Neural progenitor cell (in vitro differentiated cells): Measurements from ENCODE around the gene TADA2B. TPM values are rescaled to one million over a fixed set of nuclear protein-coding genes. Genes with fewer than 3 reads are reported as not detected.
A peak's percentile ranks its signal among the peaks of the same experiment; 100 is the strongest.

Experiments
- DNase-seq: peaks from one replicate; pipeline ENCODE4 v3.0.0-alpha.2; 2016; ENCODE audit warnings: low spot score
- H2AFZ ChIP-seq: fragments of 200-600 bp; sonication (generic); replicated peaks from 2 replicates; pipeline ENCODE4 v1.6.1; 2016; ENCODE audit warnings: antibody characterized with exemption
- H3F3A ChIP-seq: fragments of 200-600 bp; sonication (generic); 2 replicates; pipeline ENCODE4 v1.6.1; 2016; ENCODE audit warnings: antibody characterized with exemption, low read depth
- H3K27ac ChIP-seq: fragments of 200-600 bp; sonication (generic); 2 replicates; pipeline ENCODE4 v1.5.1; 2016; ENCODE audit warnings: mild to moderate bottlenecking
- H3K27me3 ChIP-seq: fragments of 200-600 bp; sonication (generic); 2 replicates; pipeline ENCODE4 v1.6.1; 2016; ENCODE audit warnings: mild to moderate bottlenecking, moderate library complexity
- H3K36me3 ChIP-seq: fragments of 200-600 bp; sonication (generic); 2 replicates; pipeline ENCODE4 v1.5.1; 2016
- H3K4me1 ChIP-seq: fragments of 200-600 bp; sonication (generic); 2 replicates; pipeline ENCODE4 v1.6.1; 2016; ENCODE audit warnings: mixed run types
- H3K4me2 ChIP-seq: fragments of 200-600 bp; sonication (generic); 2 replicates; pipeline ENCODE4 v1.6.1; 2016
- H3K4me3 ChIP-seq: fragments of 200-600 bp; sonication (generic); 2 replicates; pipeline ENCODE4 v1.5.1; 2016
- H3K79me2 ChIP-seq: fragments of 200-600 bp; sonication (generic); 2 replicates; pipeline ENCODE4 v1.6.1; 2016; ENCODE audit warnings: low read depth
- H3K9ac ChIP-seq: fragments of 200-600 bp; sonication (generic); 2 replicates; pipeline ENCODE4 v1.6.1; 2016
- H3K9me3 ChIP-seq: fragments of 200-600 bp; sonication (generic); 2 replicates; pipeline ENCODE4 v1.5.1; 2016; ENCODE audit warnings: low read depth
- H4K20me1 ChIP-seq: fragments of 200-600 bp; sonication (generic); 2 replicates; pipeline ENCODE4 v1.6.1; 2016; ENCODE audit warnings: low read depth
- H3K27ac Mint-ChIP-seq: 3 replicates; pipeline ENCODE4 v1.8.0; 2021; ENCODE audit warnings: mixed read lengths
- H3K27me3 Mint-ChIP-seq: 2 replicates; pipeline ENCODE4 v1.8.0; 2022; ENCODE audit warnings: low read depth, mild to moderate bottlenecking, inconsistent platforms, moderate library complexity, mixed read lengths; ENCODE audit not compliant: insufficient read depth
- H3K36me3 Mint-ChIP-seq: 3 replicates; pipeline ENCODE4 v1.8.0; 2021; ENCODE audit warnings: mixed read lengths
- H3K4me1 Mint-ChIP-seq: 3 replicates; pipeline ENCODE4 v1.8.0; 2021; ENCODE audit warnings: mixed read lengths
- H3K4me3 Mint-ChIP-seq: 3 replicates; pipeline ENCODE4 v1.8.0; 2021; ENCODE audit warnings: mild to moderate bottlenecking, moderate library complexity, mixed read lengths
- H3K9me3 Mint-ChIP-seq: 3 replicates; pipeline ENCODE4 v1.8.0; 2020; ENCODE audit warnings: mixed read lengths
- EZH2 ChIP-seq: fragments of 200-600 bp; sonication (generic); IDR thresholded peaks from 2 replicates; pipeline ENCODE4 v1.6.1; 2017; ENCODE audit warnings: antibody characterized with exemption, mild to moderate bottlenecking, moderate library complexity
- EZH2phosphoT487 ChIP-seq: fragments of 200-600 bp; sonication (generic); IDR thresholded peaks from 2 replicates; pipeline ENCODE4 v1.6.1; 2017; ENCODE audit warnings: antibody characterized with exemption
- total RNA-seq: library from RNA; depleted of rRNA; stranded (reverse); fragments of >200 nt; gene quantifications from 2 replicates; pipeline ENCODE4 v1.2.3, GENCODE V29; 2015; ENCODE audit warnings: low replicate concordance
- TF ChIP-seq, protein P1 (sequence below): fragments of 200-600 bp; sonication (generic); IDR thresholded peaks from 2 replicates; pipeline ENCODE4 v1.5.1; 2017; ENCODE audit warnings: antibody characterized with exemption, mild to moderate bottlenecking

Gene TADA2B
- total RNA-seq, 1 donor from 2014 or later, result 12.6 TPM

DNA sequence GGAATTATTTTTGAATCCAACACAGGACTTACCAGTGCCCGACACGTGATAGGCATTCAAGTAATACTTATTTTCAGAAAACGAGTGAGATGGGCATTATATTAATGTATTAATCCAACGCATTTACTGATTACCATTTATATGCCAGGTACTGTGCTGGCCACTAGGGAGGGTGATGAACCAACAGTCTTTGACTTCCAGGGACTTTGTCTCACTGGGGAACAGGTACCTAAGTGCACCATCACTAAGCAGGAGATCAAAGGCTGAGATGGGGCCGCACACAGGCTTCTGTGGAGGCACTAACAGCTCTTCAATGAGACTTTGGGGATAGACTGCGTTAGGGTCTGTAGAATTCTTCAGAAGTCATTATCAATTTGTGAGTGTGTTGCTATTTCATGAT, 5.7 kb upstream of the TADA2B start:
- no peak overlapping the region for H3K27ac ChIP-seq

DNA sequence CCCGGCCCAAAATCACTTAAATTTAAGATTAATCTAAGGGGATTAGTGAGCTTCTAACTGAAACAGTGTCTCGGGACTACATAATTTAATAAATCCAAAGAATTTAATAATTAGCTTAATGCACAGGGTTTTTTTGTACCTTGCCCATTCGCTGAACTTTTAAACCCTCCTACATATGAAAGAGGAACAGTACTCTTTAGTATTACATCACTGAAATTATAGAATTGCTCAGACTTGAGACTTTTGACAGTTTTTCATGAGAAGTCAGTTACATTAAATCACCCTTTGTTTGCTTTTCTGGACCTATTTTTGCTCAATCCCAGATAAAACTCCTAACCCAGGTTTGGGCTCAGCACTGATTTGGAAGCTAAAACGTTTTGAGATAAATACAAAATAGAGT, 2.4 kb upstream of the TADA2B start:
- H3K9me3 Mint-ChIP-seq, result peaks cover 5% of the 10 kb centered on the region
- H3K27ac Mint-ChIP-seq, result no peak overlapping the region
- Histone ChIP-seq H3K4me3 (no peak overlapping the region), H2AFZ (no peak overlapping the region), H3K27ac (no peak overlapping the region), H3K79me2 (peaks cover 23% of the 10 kb centered on the region), H3K36me3 (no peaks in the 10 kb centered on the region), H3K4me2 (no peak overlapping the region), H3K27me3 (peaks cover 35% of the 10 kb centered on the region), H4K20me1 (peaks cover 31% of the 10 kb centered on the region), H3F3A (peaks cover 17% of the 10 kb centered on the region), H3K4me1 (peaks cover 8% of the 10 kb centered on the region), H3K9ac (no peak overlapping the region), H3K9me3 (no peaks in the 10 kb centered on the region)
- peaks cover 9% of the 10 kb centered on the region for H3K36me3 Mint-ChIP-seq
- DNase-seq, result no peak
- TF ChIP-seq EZH2phosphoT487 (no peak), EZH2 (no peak)
- TF ChIP-seq, protein P1, sequence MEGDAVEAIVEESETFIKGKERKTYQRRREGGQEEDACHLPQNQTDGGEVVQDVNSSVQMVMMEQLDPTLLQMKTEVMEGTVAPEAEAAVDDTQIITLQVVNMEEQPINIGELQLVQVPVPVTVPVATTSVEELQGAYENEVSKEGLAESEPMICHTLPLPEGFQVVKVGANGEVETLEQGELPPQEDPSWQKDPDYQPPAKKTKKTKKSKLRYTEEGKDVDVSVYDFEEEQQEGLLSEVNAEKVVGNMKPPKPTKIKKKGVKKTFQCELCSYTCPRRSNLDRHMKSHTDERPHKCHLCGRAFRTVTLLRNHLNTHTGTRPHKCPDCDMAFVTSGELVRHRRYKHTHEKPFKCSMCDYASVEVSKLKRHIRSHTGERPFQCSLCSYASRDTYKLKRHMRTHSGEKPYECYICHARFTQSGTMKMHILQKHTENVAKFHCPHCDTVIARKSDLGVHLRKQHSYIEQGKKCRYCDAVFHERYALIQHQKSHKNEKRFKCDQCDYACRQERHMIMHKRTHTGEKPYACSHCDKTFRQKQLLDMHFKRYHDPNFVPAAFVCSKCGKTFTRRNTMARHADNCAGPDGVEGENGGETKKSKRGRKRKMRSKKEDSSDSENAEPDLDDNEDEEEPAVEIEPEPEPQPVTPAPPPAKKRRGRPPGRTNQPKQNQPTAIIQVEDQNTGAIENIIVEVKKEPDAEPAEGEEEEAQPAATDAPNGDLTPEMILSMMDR, result no peak
- H3K4me1 Mint-ChIP-seq, result peaks cover 29% of the 10 kb centered on the region
- H3K4me3 Mint-ChIP-seq, result no peak overlapping the region
- H3K27me3 Mint-ChIP-seq, result peaks cover 9% of the 10 kb centered on the region

More for the DNA sequence above, 5.7 kb upstream of the TADA2B start:
- Histone ChIP-seq H3K79me2 (no peaks in the 10 kb centered on the region), H4K20me1 (peaks cover 19% of the 10 kb centered on the region), H3K4me1 (peaks cover 3% of the 10 kb centered on the region), H3K27me3 (peaks cover 26% of the 10 kb centered on the region), H2AFZ (no peak overlapping the region), H3K9ac (no peak overlapping the region), H3F3A (peaks cover 14% of the 10 kb centered on the region), H3K9me3 (no peaks in the 10 kb centered on the region), H3K4me2 (no peak overlapping the region), H3K36me3 (no peaks in the 10 kb centered on the region), H3K4me3 (no peak overlapping the region)
- no peak for TF ChIP-seq EZH2phosphoT487
- TF ChIP-seq, protein P1, result peak; percentile 12
- no peak for DNase-seq
- H3K27ac Mint-ChIP-seq, result no peak overlapping the region
- peaks cover 5% of the 10 kb centered on the region for H3K9me3 Mint-ChIP-seq
- H3K36me3 Mint-ChIP-seq, result peaks cover 5% of the 10 kb centered on the region
- no peak overlapping the region for H3K4me3 Mint-ChIP-seq
- H3K4me1 Mint-ChIP-seq, result peaks cover 18% of the 10 kb centered on the region
- H3K27me3 Mint-ChIP-seq, result peaks cover 7% of the 10 kb centered on the region

DNA sequence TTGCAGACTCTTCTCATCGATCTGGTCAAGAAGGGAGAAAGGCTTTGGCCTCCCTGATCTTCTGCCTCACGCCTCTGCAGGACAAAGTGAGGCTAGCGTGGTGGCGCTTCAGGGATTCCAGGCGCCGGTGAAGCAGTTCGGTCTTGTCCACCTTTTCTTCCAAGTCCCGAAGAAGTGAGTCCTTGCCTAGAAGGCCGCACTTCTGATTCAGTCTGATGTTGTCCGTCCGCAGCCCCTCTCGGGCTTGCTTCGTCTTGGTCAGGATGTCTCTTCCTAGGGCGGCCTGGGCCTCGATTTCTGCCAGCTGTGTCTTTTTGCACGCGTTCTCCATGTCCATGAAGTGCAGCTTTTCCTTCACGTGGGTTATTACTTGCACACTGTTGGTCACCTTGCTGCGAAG, 1.9 kb upstream of the TADA2B start:
- DNase-seq, result no peak
- Histone ChIP-seq H3K27me3 (peaks cover 35% of the 10 kb centered on the region), H3K9ac (no peak overlapping the region), H3K4me2 (peak overlapping the region; percentile 90), H3K4me3 (no peak overlapping the region), H3F3A (peaks cover 17% of the 10 kb centered on the region), H3K27ac (no peak overlapping the region), H4K20me1 (peaks cover 36% of the 10 kb centered on the region), H3K79me2 (peaks cover 28% of the 10 kb centered on the region), H2AFZ (no peak overlapping the region), H3K4me1 (peaks cover 8% of the 10 kb centered on the region), H3K9me3 (no peaks in the 10 kb centered on the region), H3K36me3 (no peaks in the 10 kb centered on the region)
- peaks cover 9% of the 10 kb centered on the region for H3K27me3 Mint-ChIP-seq
- H3K9me3 Mint-ChIP-seq, result peaks cover 5% of the 10 kb centered on the region
- H3K4me1 Mint-ChIP-seq, result peaks cover 29% of the 10 kb centered on the region
- TF ChIP-seq EZH2 (no peak), EZH2phosphoT487 (no peak)
- TF ChIP-seq, protein P1, result no peak
- H3K27ac Mint-ChIP-seq, result peak overlapping the region; percentile 42
- peak overlapping the region; percentile 92 for H3K4me3 Mint-ChIP-seq
- peaks cover 9% of the 10 kb centered on the region for H3K36me3 Mint-ChIP-seq
